K562 (cell line): ENCODE results near the gene SLX9. TPM values are rescaled to one million over a fixed set of nuclear protein-coding genes. Genes with fewer than 3 reads are reported as not detected.

ENCODE experiments used
- DDX20 ChIP-seq: fragments of 450-650 bp; IDR thresholded peaks from 2 replicates; pipeline ENCODE4 v1.6.1; 2016; ENCODE audit warnings: missing genetic modification characterization, low read depth, mild to moderate bottlenecking, missing compliant biosample characterization, moderate library complexity
- MTF1 ChIP-seq: fragments of 250-450 bp; sonication (Bioruptor Pico); IDR thresholded peaks from 2 replicates; pipeline ENCODE4 v1.9.0; 2021; ENCODE audit warnings: moderate library complexity, mild to moderate bottlenecking, inconsistent platforms, borderline replicate concordance
- NR2C1 ChIP-seq, 2 experiments: fragments of 450-650 bp; IDR thresholded peaks; 2 replicates each; pipeline ENCODE4 v1.6.1; 2017; ENCODE audit warnings: mild to moderate bottlenecking in 2 of 2, antibody characterized with exemption in 1 of 2, inconsistent platforms in 1 of 2, missing compliant biosample characterization in 1 of 2, missing genetic modification characterization in 1 of 2
- PATZ1 ChIP-seq: fragments of 250-450 bp; sonication (Bioruptor Pico); IDR thresholded peaks from 2 replicates; pipeline ENCODE4 v1.5.0; 2020; ENCODE audit warnings: mild to moderate bottlenecking, borderline replicate concordance
- PCBP2 ChIP-seq: fragments of 200-400 bp; formaldehyde crosslinking; IDR thresholded peaks from 2 replicates; pipeline ENCODE4 v1.6.1; 2018; ENCODE audit warnings: low read length, low read depth, mild to moderate bottlenecking, moderate library complexity; ENCODE audit not compliant: poor library complexity, severe bottlenecking
- RBFOX2 ChIP-seq: fragments of 200-400 bp; formaldehyde crosslinking; IDR thresholded peaks from 2 replicates; pipeline ENCODE4 v1.6.1; 2017; ENCODE audit warnings: low read depth, mild to moderate bottlenecking, low read length, moderate library complexity
- SRSF1 ChIP-seq: fragments of 200-400 bp; formaldehyde crosslinking; IDR thresholded peaks from 2 replicates; pipeline ENCODE4 v1.6.1; 2017; ENCODE audit warnings: mild to moderate bottlenecking, low read depth, low read length, moderate library complexity
- TSC22D4 ChIP-seq: fragments of 450-650 bp; IDR thresholded peaks from 2 replicates; pipeline ENCODE4 v1.6.1; 2016; ENCODE audit warnings: missing genetic modification characterization, missing biosample characterization, control low read depth
- ZNF407 ChIP-seq: fragments of 450-650 bp; IDR thresholded peaks from 2 replicates; pipeline ENCODE4 v1.6.1; 2016; ENCODE audit warnings: low read depth
- ZNF75A ChIP-seq: fragments of 450-650 bp; formaldehyde crosslinking; IDR thresholded peaks from 2 replicates; pipeline ENCODE4 v1.4.0; 2020; ENCODE audit warnings: mild to moderate bottlenecking
- polyA plus RNA-seq, 8 experiments: library from polyadenylated mRNA; depleted of rRNA in 4 of 8; stranded (reverse) in 5 of 8; unstranded in 3 of 8; fragments of >200 nt; fragmentation: Nextera tagmentation in 2 of 8; fragmentation: Illumina TruSeq in 1 of 8; extraction: Ambion mirVana in 2 of 8; extraction: Trizol in 1 of 8; gene quantifications; 2 replicates each; pipeline versions ENCODE4 v1.2.1 to v1.2.3, GENCODE V29; 2011 to 2014; ENCODE audit warnings: inconsistent platforms in 1 of 8, missing spikeins in 1 of 8
- total RNA-seq, 7 experiments: library from RNA; depleted of rRNA in 6 of 7; stranded (reverse); fragments of >200 nt in 6 of 7; fragmentation: Illumina TruSeq in 2 of 7; extraction: Trizol in 2 of 7; gene quantifications; 2 replicates each; pipeline versions ENCODE4 v1.2.1 to v1.2.3, GENCODE V29; 2011 to 2021; ENCODE audit warnings: low replicate concordance in 1 of 7

Gene SLX9
- total and polyA plus RNA-seq, 9 of the 15 experiments (the other 6 are each of a cell fraction or from before 2014, with no cell fraction given), result 1.2 to 75.5 (median 16.5) TPM

- peak; percentile 38 for TF ChIP-seq PCBP2
- TF ChIP-seq SRSF1, result 0 out of 2 replicates have a peak, but pooled peaks have one; percentile 40
- TF ChIP-seq ZNF407, result no peak
- no peak for TF ChIP-seq TSC22D4
- TF ChIP-seq DDX20 (tag), result no peak
- no peak for TF ChIP-seq PATZ1 (CRISPR knock-in tag)
- TF ChIP-seq NR2C1 (IDR thresholded peaks at IDR 0.05), result peak; percentile 89
- peak; percentile 93 for TF ChIP-seq NR2C1 (tag; IDR thresholded peaks at IDR 0.05)
- TF ChIP-seq MTF1, result 0 out of 2 replicates have a peak, but pooled peaks have one; percentile 9
- TF ChIP-seq RBFOX2, result peak; percentile 96
- no peak for TF ChIP-seq ZNF75A (CRISPR knock-in tag)
These were observed at the start of gene SLX9 (continued) for GRCh38 chr21:44939532-44940115.
